HG03442 (cell line): ENCODE data around the gene KIAA1614.

ENCODE experiments used
- ATAC-seq: cut with Tn5 transposase; IDR thresholded peaks from one replicate; pipeline ENCODE4 v1.9.1; 2021; ENCODE audit warnings: mild to moderate bottlenecking, moderate library complexity; ENCODE audit not compliant: unreplicated experiment

KIAA1614 gene

GRCh38 chr1:180925471-180926051, 12.9 kb downstream of the KIAA1614 start:
- ATAC-seq: no peak

DNA sequence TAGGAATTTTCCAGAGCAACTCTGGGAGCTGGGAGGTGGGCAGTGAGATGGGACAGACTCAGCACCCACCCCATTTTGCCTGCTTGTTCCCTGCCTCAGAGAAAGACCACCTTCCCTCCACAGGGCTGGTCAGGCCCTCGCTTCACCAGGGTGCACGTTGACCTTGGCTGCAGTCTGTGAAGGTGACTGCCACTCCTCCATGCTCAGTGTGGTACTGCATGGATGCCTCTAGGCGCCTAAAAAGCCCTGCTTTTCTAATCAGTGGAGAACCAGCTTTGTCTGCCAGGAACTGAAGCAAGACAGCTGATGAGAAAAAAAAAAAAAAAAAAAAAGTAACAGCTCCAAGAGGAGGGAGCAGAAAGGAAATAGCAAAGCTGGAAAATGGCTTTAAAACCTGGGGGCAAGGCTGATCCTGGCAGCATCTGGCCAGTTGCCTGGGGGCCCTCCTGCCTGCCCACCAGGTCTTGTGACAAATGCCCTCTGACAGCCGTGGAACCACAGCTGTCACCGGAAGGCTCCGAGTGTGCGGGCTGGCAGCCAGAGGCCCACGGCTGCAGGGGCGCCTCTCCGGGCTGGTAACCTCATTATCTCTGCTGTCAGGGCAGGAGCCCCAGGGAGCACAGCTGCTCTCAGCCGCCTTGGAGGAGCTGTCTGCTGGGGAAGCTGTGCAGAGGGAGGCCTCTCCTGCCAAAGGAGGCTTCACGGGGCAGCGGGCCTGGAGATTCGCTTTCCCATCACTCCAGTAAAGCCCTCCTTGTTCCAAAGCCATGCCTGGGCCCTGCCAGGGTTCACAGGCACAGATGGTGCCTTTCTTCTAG, 13.7 kb downstream of the KIAA1614 start:
- no peak for ATAC-seq

- ATAC-seq: no peak
Measured at GRCh38 chr1:180927348-180927747, 14.7 kb downstream of the KIAA1614 start.

- ATAC-seq: no peak
Measured at GRCh38 chr1:180927841-180928240, 15.1 kb downstream of the KIAA1614 start.

DNA sequence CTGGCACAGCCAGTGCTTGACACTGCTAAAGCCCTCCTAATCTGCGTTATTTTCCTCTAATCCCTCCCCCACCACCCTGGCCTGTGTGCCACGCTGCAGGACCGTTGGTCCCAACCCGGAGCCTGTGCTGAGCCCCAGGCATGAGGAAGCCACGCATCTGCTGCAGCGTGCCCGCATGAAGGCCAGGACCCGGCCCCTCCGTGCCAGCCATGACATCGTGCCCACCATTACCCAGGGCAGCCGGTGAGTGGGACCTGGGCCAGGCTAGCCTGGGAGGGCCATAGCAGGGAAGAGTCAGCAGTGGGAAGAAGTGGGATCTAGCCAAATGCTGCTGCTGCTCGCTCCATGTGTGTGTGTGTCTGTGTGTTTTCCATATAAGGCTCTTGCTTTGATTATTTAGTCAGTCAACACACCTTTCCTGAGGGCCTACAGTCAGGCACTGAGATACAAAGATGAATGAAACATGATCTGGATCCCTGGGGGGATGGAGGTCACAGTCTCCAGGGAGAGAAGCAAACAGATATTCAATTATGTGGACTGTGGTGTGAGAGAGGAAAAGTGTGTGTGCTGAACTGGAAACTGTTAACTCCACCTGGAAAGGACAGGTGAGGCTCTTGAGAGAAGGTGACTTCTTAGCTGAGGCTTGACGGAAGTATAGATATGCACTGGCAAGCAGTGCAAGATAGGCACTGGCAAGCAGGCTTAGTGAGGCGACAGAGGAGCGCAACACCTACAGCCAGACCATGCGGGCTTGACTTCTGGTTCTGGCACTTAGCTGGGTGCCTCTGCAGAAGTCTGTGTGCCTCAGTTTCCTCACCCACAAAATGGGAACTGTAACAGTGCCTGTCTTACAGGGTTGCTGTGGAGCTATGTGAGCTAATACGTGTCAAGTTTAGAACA, 15.9 kb downstream of the KIAA1614 start:
- no peak for ATAC-seq

- ATAC-seq: no peak
Measured at GRCh38 chr1:180929389-180929788, 16.7 kb downstream of the KIAA1614 start.

- ATAC-seq: no peak
Measured at GRCh38 chr1:180930687-180931086, 18.0 kb downstream of the KIAA1614 start.

GRCh38 chr1:180931529-180931928, 18.8 kb downstream of the KIAA1614 start:
- ATAC-seq: no peak

- ATAC-seq: no peak
Measured at GRCh38 chr1:180932378-180932777, 19.7 kb downstream of the KIAA1614 start.

DNA sequence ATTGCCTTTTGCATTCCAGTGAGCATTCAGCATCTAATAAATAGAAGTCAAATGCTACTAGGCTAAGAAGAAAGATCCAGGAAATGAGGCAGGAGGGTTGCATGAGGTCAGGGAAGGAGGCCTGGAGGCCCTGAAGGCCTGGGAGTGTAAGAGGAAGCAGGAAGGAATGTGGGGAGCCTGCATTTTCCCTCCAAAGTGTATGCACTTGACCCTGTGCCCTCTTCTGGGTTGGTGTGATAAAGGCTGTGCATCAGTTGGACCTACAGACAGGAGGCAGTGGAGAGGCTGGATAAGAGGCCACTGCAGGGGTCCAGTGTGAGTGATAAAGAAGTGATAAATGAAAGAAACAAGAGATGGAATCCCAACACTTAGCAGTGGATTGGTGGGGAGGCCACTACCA, 20.4 kb downstream of the KIAA1614 start:
- ATAC-seq: no peak

- ATAC-seq: no peak
Measured at GRCh38 chr1:180934563-180934962, 21.9 kb downstream of the KIAA1614 start.

- ATAC-seq: no peak
Measured at GRCh38 chr1:180935326-180936109, 22.8 kb downstream of the KIAA1614 start.

- ATAC-seq: no peak
Measured at GRCh38 chr1:180936110-180937011, 23.7 kb downstream of the KIAA1614 start.

DNA sequence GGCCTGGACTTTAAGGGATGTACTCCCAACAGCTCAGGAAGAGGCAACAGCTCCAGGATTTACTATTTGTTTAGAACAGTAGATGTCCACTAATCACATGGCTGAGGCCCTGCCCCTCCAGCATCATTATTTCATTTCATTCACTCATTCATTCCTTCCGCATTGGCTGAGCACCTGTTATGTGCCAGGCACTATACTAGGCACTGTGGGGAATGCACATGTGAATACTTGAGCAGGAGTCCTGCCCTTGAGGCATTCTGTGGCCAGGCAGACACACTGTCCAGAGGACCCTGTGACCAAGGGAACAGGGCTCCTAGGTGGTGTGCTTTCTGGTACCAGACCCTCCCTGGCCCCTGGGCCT, 24.3 kb downstream of the KIAA1614 start:
- no peak for ATAC-seq

DNA sequence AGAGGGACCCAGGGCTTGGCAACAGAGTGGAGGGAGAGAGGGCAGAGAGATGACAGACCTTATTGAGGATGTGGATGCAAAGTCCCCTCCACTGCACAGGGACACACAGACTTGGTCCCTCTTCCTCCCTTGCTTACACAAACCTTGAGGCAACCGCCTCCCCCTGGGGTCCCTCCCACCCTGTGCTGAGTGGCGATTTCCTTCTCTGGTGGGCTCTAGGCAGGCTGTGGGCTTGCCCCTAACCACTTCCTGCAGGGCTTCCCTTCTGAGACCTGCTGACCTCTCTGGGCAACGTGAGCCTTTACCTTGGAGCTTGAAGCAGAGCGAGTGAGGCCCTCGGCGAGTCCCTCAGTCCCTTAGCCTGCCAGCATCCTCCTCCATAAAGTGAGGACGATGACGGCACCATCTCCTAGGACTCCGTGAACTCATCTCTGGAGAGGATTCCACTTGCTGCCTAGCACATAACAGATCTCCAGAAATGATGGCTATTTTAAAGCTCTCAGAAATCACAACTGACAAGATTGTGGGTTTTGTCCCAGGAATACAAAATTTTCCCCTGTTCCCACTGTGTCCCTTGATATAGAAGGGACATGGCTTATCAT, 25.0 kb downstream of the KIAA1614 start:
- no peak for ATAC-seq

DNA sequence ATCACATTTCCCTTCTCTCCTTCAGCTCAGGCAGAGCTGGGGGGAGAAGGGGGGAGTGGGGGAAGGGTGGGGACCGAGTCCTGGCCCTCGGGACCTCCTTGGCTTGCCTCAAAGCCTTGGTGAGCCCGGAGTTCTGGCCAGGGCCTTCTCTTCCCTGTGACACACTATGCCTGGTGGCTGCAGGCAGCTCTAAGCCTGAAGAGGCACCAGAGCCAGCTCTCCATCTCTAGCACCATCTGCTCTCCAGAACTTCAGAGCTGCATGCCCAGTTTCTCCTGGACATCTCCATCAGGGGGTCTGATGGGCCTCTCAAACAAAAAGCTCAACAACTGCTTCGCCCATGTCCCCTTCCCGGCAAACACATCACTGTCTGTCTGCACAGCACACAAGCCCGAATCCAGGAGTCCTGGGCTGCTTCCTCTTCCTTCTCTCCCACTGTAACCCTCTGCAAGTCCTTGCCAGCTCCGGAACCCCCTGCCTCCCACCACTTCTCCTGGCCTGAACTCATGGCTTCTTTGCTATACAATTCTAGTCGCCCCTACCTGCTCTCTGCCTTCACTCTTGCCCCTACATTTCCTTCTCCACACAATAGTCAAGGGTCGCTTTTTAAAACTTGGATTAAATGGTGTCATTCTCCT, 26.5 kb downstream of the KIAA1614 start:
- no peak for ATAC-seq

GRCh38 chr1:180939711-180940103, 27.0 kb downstream of the KIAA1614 start:
- ATAC-seq: no peak

DNA sequence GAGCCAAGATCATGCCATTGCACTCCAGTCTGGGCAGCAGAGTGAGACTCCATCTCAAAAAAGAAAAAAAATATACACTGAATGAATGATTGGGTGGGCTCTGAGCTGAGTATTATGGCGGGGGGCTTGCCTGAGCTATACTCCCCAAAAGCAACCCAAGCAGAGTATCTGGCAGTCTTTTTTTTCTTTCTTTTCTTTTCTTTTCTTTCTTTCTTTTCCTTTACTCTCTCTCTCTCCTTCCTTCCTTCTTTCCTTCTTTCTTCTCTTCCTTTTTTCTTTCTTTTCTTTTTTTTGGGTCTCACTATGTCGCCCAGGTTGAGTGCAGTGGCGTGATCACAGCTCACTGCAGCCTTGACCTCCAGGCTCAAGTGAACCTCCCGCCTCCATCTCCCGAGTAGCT, 27.7 kb downstream of the KIAA1614 start:
- no peak for ATAC-seq
